ENCODE results near the gene CDK5.
"Not testable (repeated sequence)": the region's sequence is repeated elsewhere in the genome, so short reads cannot be mapped to it uniquely, and the experiment has no call there.

The CDK5 gene

GRCh38 chr7:151016505-151016904, 41.2 kb downstream of the CDK5 start:
- DNase-seq (ENCODE audit: low read depth in 2 of 2), result no peak

GRCh38 chr7:151015967-151016366, 41.7 kb downstream of the CDK5 start:
- no peak for DNase-seq (ENCODE audit: low read depth in 2 of 2)

GRCh38 chr7:151014950-151015349, 42.7 kb downstream of the CDK5 start:
- no peak for DNase-seq (ENCODE audit: low read depth in 2 of 2)

DNA sequence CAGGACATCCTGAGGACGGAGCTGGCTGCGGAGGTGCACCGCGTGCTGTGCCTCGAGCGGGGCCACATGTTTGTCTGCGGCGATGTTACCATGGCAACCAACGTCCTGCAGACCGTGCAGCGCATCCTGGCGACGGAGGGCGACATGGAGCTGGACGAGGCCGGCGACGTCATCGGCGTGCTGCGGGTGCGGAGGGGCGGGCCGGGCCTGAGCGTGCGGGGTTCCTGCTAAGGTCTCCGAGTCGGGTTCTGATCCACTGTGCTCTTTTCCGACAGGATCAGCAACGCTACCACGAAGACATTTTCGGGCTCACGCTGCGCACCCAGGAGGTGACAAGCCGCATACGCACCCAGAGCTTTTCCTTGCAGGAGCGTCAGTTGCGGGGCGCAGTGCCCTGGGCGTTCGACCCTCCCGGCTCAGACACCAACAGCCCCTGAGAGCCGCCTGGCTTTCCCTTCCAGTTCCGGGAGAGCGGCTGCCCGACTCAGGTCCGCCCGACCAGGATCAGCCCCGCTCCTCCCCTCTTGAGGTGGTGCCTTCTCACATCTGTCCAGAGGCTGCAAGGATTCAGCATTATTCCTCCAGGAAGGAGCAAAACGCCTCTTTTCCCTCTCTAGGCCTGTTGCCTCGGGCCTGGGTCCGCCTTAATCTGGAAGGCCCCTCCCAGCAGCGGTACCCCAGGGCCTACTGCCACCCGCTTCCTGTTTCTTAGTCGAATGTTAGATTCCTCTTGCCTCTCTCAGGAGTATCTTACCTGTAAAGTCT, 43.8 kb downstream of the CDK5 start:
- DNase-seq (ENCODE audit: low read depth in 2 of 2), result peak; percentile 66 to 80

GRCh38 chr7:151013356-151013732, 44.4 kb downstream of the CDK5 start:
- no peak for DNase-seq (ENCODE audit: low read depth in 2 of 2)

DNA sequence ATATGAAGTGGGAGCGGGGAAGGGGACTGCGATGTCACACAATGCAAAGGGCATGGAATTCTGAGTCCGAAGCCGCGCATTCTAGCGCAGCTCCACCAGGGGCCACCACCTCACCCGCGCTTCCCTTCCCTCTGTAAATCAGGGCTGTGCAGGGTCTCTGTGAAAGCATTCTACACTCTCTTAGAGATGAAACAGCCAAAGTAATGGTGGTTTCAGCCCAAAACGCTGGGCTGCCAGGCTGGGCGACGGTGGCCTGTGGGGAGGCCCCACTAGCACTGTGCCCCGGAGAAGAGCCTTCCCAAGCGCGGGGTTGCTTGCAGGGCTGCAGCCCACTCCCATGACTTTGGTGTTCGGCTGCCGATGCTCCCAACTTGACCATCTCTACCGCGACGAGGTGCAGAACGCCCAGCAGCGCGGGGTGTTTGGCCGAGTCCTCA, 44.8 kb downstream of the CDK5 start:
- no peak for DNase-seq (ENCODE audit: low read depth in 2 of 2)

GRCh38 chr7:151012031-151012692, 45.5 kb downstream of the CDK5 start:
- DNase-seq (ENCODE audit: low read depth in 2 of 2), result no peak

DNA sequence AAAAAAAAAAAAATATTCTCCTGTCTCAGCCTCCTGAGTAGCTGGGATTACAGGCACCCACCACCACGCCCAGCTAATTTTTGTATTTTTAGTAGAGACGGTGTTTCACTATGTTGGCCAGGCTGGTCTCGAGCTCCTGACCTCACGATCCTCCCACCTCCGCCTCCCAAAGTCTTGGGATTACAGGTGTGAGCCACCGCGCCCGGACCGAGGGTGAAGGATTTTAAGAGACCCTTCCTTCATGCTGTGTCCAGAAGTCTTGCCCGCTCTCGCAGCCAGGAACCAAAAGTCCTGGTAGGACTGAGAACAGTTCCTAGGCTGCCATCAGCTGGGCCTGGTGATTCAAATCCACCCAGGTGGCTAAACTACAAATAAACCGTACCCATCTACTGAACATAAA, 46.1 kb downstream of the CDK5 start:
- DNase-seq (ENCODE audit: low read depth in 2 of 2), result not testable (repeated sequence)

GRCh38 chr7:151011097-151011409, 46.6 kb downstream of the CDK5 start:
- DNase-seq (ENCODE audit: low read depth in 2 of 2), result no peak

- DNase-seq (ENCODE audit: low read depth in 2 of 2), result no peak
Measured at GRCh38 chr7:151010307-151011096, 47.2 kb downstream of the CDK5 start.

DNA sequence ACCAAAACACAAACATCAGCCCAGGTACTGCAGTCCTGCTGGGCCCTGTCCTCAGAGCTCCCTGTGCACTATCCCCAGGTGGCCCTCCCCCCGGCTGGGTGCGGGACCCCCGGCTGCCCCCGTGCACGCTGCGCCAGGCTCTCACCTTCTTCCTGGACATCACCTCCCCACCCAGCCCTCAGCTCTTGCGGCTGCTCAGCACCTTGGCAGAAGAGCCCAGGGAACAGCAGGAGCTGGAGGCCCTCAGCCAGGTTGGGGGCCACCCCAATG, 47.7 kb downstream of the CDK5 start:
- no peak for DNase-seq (ENCODE audit: low read depth in 2 of 2)

- no peak for DNase-seq (ENCODE audit: low read depth in 2 of 2)
Measured at GRCh38 chr7:151009327-151010036, 48.2 kb downstream of the CDK5 start.

- DNase-seq (ENCODE audit: low read depth in 2 of 2), result peak; percentile 70 to 82
Measured at GRCh38 chr7:151008511-151009323, 49.0 kb downstream of the CDK5 start.

DNA sequence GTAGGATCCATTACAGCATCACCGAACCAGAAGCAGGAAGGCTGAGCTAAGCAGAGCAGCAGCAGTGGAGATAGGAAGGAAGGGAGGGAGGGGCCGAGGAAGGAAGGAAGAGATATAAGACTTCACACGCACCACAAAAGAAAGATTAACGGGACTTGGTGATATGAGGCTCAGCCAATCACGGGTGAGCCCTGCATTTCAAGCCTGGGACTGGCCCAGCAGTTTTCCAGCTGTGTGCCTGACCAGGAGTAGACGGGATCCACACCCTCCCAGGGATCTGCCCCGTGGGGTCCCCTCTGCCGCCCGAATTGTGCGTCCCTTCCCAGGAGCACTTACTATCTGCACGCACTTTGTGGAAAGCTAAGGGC, 49.6 kb downstream of the CDK5 start:
- no peak for DNase-seq (ENCODE audit: low read depth in 2 of 2)

GRCh38 chr7:151007469-151007898, 50.2 kb downstream of the CDK5 start:
- DNase-seq (ENCODE audit: low read depth in 2 of 2), result no peak

DNA sequence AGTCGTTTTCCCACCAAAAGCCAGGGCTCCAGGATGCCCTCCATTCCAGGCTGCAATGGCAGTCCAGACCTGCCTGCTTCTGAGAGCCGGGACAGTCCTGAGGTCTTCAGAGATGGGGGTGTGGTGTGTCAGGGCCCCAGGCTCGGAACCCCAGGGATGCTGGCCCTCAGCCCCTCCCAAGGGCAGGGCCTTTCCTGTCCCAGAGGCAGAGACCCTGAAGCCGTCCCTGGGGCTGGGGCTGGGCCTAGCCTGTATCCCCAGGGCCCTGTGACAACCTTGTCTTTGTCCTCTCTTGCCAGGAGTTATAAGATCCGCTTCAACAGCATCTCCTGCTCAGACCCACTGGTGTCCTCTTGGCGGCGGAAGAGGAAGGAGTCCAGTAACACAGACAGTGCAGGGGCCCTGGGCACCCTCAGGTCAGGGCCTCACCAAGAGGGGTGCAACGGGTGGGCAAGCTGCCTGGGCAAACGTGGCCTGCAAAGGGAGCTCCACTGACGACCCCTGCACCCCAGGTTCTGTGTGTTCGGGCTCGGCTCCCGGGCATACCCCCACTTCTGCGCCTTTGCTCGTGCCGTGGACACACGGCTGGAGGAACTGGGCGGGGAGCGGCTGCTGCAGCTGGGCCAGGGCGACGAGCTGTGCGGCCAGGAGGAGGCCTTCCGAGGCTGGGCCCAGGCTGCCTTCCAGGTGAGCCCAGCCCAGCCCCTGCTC, 51.0 kb downstream of the CDK5 start:
- no peak for DNase-seq (ENCODE audit: low read depth in 2 of 2)

DNA sequence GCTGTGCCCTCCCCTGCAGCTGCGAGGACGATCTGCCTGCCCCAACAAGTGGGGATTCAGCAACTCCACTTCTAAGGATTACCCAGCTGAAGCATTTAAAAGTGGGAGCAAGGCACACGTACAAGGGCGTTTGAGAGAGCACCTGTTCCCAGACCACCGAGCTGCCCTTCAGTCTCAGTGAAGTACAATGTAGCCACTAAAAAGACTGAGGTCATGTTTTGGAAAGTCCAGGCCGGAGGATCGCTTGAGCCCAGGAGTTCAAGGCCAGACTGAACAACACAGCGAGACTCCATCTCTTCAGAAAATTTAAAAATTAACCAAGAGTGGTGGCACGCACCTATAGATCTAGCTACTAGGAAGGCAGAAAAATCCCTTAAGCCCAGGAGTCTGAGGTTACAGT, 52.1 kb downstream of the CDK5 start:
- DNase-seq (ENCODE audit: low read depth in 2 of 2), result no peak
